HG03457 (cell line): ENCODE measurements around the gene SUPT5H.
A peak's percentile ranks its signal among the peaks of the same experiment; 100 is the strongest.

Experiments
- ATAC-seq: cut with Tn5 transposase; IDR thresholded peaks from one replicate; pipeline ENCODE4 v1.9.1; 2021; ENCODE audit warnings: moderate number of reproducible peaks; ENCODE audit not compliant: unreplicated experiment

SUPT5H gene

DNA sequence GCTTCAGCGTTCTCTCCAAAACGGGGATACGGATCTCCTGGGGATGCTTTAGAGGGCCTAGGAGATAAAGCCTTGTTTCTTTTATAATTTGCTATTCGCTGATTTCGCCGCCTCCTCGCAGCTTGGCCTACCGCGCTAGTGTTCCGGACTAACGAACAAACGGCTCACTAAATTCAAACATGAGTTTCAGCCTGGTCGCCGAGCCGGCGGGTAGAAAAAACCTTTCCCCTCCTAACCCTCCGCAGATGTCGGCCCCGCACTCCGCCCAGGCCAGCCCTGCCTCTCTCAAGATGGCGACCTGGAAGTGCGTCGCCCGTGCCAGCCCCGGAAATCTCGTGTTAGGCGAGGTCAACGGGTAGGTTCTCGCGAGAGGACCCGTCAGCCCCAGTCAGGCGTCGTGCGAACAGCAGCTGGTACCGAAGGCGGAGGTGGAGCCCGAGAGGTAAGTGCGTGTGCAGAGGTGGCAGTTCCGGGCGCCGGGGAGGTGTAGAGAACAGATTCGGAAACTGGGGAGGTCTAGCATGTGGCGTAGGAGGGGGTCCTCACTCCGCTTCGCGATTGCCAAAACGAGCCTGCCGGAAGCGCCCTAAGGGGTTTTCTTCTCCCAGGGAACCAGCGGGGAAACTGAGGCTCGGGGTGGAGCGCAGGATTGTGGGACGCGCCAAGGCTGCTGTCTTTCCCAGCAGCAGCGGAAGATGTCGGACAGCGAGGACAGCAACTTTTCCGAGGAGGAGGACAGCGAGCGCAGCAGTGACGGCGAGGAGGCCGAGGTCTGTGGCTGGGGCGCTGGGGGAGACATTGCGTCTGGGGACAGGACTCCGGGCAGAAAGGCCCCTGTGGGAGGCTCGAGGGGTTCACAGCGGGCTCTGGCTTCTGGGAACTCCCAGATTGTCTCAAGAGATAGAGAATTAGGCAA, at the start of gene SUPT5H:
TSS of gene SUPT5H (plus strand) at position 387 of the 916 bp plus-strand sequence. CDS start at position 696, 309 bp downstream.
- peak; percentile 67 for ATAC-seq

DNA sequence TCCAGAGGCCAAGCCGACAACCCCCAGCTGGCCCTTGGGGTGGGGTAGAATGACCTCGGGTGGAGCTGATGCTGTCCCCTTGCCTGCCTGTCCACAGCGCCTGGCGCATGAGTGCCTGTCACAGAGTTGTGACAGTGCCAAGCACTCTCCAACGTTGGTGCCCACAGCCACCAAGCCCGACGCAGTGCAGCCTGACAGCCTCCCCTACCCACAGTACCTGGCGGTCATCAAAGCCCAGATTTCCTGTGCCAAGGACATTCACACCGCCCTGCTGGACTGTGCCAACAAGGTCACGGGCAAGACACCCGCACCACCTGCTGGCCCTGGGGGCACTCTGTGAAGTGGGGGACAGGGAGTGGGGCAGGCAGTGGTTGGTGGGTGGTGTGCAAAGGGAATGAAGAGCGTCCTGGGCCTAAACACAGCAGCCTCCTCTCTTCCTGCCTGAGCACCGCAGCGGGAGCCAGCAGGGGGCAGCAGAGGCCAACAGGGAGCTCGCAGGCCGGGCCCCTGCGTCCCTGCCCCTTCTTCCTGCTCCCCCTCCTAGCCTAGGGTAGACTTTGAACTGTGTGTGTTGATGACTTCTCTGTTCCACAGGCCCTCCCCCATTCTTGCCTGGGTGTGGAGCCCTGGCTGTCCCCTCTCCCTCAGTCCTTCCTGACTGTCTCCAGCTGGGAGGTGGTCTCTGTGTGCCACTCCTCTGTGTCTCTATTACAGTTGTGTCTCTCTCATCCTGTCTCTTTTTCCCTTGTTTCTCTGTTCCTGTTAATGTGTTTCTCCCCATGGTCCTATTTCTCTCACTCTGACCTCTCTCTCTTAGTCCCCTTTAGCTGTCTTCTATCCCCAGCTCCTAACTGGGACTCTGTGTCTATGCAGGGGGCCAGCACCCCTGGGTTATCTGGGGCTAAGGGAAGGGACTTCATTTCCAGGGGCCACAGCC, 47.8 kb upstream of the SUPT5H start:
- ATAC-seq = no peak

DNA sequence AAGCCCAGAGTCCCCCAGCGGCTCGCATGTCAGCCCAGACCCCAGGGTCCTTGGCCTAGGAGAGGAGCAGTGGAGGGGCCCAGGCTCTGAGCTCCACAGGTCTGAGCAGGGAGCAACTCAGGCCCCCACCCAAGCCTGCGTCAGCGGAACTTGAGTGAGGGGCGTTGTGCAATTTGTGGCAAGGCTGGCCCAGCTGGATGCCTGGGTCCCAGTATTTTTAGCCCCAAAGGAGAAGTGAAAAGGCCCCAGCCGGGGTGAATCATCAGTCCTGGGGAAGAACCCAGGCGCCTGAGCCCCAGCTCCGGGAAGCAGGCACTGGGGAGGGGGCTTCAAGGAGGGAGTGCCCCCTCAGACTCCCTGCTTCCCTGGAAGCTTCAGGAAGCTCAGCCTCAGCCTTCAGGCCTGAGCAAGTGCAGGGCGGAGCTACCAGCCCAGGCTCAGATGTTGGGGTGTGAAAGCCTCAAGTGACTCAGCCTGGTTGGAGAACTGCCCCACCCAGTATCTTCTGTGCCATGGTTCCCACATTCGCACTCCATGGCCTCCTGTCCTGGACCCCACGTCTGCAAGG, 47.0 kb upstream of the SUPT5H start:
- no peak for ATAC-seq

DNA sequence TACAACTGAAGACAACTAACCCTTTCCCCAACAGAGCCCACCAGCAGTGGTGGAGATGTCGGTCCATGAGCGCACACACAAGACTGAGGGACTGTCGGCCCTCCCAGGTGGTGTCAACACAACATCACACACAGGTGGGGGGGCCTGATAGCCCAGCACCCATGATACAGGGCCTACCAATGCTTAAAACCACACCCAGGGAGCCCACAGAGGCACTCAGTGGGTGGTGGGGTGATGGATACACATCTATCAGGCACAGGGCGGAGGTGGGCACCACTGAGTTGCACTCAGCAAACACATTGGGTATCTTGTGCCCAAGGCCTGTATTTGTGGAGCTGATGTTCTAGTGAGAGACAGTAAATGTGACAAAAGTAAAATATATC, 45.7 kb upstream of the SUPT5H start:
- ATAC-seq = no peak

DNA sequence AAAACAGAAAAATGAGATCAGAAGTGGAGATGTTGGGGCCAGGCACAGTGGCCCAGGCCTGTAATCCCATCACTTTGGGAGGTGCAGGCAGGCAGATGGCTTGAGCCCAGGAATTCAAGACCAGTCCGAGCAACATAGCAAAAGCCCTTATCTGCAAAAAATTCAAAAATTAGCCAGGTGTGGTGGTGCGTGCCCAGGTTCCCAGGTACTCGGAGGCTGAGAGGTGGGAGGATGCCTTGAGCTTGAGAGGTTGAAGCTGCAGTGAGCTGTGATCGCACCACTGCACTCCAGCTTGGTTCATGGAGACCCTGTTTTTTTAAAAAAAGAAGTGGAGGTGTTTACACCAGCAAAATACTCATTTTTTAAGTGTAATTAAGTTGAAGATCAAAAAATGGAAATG, 45.3 kb upstream of the SUPT5H start:
- ATAC-seq = no peak

DNA sequence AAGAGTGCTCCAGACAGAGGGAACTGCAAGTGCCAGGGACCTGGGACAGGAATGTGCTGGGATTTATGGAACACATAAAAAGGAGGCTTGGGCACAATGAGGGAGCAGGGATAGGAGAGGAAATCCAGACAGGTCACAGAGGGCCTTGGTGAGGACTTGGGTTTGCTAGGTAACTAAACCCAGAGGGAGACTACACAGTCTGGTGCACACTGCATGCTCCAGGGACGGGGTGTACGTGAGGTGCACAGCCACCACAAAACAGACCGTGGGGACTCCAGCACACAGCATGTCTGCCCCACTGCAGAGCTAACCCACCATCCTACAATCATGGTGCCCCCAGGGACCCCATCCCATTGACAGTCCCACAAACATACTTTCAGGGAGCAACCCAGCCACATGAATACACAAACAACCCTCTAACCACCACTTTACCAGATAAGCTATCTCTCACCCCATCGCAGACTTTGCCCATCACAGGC, 44.3 kb upstream of the SUPT5H start:
- no peak for ATAC-seq

DNA sequence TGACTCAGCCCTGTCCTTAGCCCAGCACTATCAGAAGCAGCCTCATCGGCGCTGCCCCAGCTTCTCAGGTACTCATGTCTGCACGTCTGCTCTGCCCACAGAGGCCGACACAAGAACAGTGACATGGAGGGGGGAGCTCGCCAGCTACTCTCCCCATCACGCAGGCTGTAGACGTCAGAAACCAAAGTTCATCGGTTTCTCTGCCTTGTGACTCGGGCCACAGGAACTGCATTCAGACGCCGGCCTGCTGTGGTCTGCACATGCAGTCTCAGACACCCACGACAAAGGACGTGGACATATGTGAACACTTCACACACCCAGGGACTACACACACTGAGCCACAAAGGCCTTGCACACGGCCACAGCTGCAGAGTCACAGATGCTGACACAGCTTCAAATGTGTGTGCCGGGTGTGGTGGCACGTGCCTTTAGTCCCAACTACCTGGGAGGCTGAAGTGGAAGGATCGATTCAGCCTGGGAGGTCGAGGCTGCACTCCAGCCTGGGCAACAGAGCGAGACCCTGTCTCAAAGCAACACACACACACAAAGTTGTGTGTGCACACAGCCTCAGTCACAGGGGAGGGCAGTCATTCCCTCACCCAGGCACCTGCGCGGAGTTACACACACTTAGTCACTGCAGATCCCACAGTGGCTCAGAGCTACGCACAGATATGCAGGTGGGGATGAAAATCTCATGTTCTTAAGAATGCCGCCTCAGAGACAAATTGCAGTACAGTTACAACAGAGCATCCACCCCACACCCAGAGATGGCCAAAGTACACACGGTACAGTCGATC, 43.6 kb upstream of the SUPT5H start:
- no peak for ATAC-seq

DNA sequence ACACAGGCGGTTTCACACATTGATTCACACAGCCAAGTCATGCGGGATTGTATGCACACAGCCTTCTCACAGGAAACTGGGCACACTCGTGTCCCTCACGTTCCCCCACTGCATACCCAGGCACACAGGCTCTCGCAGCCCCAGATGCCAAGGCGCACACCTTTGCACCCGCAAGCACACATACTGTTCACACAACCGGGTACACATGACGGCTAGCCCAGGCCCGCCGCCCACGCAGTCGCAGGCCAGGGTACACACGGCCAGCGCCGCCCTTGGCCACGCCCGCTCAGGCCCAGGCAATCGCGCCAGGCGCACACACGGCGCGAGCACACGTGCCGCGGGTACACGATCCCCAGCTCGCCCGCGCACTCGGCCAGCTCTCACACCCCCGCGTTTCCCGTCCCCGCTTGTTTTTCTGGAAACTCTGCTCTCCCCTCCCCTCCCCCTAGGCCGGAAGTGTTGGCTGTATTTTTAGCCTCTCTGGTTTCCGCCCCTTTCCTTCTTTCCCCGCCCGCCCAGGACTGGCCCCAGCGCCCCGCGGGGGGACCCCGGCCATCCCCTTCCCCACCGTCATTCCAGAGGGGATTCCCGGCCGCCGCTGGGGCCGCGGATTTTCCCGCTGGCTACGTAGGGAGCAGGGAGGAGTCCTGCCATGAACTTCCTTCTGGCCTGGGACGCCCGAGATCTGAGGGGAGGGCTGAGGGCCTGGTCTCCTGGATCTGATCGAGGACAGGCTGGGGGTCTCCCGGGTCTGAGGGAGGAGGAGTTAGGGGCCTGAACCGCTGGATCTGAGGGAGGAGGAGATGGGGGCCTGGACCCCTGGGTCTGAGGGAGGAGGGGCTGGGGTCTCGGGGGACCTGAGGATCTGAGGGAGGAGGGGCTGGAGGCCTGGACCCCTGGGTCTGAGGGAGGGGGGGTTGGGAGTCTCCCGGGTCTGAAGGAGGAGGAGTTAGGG, 42.8 kb upstream of the SUPT5H start:
- ATAC-seq = no peak

DNA sequence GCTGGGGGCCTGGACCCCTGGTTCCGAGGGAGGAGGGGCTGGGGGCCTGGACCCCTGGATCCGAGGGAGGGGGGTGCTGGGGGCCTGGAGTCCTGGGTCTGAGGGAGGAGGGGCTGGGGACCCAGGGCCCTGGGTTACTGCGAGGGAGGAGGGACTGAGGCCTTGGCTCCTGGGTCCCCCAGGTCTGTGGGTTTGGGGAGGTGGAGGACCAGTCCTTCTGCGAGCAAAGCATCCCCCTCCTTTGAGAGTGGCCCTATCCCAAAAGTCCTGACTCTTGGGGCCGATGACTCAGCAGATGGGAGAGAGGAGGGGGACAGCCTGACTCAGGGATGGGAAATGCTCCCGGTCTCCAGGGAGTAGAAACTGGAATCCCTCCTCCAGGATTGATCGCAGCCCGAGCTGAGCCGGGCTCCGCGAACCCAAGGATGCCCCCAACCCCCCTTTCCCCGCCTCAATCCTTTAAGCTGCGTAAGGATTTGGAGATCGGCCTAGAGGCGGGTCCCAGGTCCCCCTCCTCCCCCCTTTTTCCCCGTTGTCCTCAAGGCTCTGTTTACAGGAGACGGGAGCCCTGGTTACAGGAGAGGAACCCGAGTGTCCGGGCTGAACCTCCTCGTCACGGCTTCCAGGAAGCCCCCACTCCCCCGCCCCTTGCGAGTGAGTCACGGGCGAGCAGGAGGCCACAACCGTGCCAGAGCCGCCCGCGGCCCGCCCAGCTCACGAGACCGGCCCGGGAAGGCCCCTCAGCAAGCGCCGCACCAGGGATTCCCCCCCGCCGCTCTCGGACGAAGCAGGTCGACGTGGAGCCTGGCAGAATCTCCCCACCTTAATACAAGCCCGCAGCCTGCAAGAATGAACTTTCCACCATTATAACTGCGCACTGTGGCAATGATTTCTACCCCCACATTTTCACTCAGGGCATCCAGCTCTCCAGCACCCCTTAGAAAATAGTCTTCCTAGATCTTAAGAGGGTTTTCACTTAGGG, 41.8 kb upstream of the SUPT5H start:
- peak; percentile 27 for ATAC-seq

DNA sequence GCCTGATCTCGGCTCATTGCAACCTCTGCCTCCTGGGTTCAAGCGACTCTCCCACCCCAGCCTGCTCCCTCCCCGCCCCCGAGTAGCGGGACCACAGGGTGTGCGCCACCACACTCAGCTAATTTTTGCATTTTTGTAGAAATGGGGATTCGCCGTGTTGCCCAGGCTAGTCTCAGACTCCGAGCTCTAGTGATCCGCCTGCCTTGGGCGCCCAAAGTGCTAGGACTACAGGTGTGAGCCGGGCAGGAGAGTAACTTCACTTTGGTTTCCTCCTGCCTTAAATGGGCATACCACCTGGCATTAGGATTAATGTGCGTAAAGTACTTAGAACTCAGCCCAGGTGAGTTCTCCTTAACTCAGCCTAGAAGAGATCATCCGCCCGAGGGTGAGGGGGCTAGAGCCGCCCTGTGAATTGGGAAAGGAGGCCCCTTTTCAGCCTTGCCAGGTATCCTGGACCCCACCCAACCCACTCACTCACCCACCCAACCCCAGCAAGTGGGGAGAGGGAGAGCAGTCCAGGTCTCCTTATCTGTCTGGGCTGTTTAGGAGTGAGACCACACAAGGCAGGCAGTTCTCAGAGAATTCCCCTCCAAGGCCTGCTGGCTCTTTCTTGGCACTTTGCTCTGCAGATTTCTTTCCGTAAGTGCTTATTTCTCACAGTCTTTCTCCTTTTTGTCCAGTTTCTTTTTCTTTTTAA, 40.0 kb upstream of the SUPT5H start:
- ATAC-seq = no peak

DNA sequence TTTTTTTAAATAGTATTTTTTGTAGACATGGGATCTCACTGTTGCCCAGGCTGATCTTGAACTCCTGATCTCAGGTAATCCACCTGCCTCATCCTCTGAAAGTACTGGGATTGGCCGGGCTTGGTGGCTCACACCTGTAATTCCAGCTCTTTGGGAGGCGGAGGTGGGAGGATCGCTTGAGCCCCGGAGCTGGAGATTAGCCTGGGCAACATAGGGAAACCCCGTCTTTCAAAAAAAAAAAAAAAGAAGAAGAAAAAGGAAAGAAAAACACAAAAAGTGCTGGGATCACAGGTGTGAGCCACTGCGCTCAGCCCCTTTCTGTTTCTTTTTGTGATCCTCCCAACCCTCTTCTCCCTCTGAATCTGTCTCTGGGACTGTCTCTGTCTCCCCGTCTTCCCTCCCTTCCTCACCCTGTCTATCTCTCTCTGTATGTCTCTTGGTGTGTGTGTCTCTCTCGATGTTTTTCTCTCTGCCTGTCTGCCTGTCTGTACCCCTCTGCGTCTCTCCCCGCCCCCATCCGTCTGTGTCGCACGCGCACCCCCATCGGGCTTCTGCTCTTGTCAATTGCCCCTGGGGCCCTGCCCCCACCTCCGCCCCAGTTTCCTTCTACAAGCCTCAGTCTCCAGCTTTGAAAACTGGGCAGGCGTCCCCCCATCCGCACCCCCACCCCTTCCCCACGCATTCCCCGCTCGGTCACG, 39.3 kb upstream of the SUPT5H start:
- no peak for ATAC-seq

DNA sequence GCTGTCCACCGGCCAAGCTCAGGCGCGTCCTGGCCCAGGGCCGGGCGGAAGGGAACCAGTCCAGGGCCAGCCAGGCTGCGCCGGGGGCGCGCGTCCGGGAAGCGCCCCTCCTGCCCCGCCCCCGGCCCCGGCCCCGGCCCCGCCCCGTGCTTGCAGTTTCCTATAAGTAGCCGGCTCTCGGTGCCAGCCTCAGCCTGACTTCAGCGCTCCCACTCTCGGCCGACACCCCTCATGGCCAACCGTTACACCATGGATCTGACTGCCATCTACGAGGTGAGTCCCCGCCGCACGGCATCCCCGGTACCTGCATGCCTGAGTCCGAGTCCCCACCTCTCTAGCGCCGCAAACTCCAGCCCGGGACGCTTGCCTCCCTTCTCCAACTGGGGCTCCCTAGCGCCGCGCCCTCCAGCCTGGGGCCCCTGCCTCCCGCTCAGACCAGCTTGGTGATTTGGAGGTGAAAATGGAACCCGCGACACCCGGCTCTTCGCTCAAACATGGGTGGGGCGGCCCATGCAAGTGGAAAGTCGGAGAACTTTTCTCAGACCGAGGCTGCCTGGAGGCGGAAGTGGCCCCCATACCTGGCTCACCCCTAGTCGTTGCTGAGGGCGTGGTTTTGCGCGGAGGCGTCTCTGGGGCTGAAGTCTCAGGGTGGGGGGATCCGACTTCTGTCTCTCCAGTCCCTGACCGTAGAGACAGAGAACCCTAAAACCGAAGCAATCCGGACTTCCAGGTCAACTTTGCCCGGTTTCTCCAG, 38.5 kb upstream of the SUPT5H start, which contains the start of gene ZFP36:
TSS of gene ZFP36 (plus strand) at position 192 of the 754 bp plus-strand sequence. CDS start at position 250, 58 bp downstream.
- no peak for ATAC-seq

DNA sequence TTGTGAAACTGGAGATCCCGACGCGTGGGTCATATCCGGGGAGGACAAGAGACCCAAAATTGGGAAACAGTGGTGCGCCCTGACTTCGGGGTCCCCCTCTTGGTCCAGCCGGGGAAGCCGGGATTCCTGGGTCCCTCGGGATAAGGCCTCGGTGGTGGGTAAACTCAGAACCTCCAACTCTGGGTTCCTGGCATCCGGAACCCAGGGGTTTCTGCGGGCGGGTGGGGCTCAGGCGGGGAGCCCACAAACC, 38.0 kb upstream of the SUPT5H start:
- no peak for ATAC-seq

DNA sequence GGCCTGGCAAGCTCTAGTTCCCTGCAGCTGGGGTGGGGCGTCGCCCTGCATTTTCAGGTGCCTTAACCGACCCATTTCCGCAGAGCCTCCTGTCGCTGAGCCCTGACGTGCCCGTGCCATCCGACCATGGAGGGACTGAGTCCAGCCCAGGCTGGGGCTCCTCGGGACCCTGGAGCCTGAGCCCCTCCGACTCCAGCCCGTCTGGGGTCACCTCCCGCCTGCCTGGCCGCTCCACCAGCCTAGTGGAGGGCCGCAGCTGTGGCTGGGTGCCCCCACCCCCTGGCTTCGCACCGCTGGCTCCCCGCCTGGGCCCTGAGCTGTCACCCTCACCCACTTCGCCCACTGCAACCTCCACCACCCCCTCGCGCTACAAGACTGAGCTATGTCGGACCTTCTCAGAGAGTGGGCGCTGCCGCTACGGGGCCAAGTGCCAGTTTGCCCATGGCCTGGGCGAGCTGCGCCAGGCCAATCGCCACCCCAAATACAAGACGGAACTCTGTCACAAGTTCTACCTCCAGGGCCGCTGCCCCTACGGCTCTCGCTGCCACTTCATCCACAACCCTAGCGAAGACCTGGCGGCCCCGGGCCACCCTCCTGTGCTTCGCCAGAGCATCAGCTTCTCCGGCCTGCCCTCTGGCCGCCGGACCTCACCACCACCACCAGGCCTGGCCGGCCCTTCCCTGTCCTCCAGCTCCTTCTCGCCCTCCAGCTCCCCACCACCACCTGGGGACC, 37.6 kb upstream of the SUPT5H start:
- no peak for ATAC-seq

DNA sequence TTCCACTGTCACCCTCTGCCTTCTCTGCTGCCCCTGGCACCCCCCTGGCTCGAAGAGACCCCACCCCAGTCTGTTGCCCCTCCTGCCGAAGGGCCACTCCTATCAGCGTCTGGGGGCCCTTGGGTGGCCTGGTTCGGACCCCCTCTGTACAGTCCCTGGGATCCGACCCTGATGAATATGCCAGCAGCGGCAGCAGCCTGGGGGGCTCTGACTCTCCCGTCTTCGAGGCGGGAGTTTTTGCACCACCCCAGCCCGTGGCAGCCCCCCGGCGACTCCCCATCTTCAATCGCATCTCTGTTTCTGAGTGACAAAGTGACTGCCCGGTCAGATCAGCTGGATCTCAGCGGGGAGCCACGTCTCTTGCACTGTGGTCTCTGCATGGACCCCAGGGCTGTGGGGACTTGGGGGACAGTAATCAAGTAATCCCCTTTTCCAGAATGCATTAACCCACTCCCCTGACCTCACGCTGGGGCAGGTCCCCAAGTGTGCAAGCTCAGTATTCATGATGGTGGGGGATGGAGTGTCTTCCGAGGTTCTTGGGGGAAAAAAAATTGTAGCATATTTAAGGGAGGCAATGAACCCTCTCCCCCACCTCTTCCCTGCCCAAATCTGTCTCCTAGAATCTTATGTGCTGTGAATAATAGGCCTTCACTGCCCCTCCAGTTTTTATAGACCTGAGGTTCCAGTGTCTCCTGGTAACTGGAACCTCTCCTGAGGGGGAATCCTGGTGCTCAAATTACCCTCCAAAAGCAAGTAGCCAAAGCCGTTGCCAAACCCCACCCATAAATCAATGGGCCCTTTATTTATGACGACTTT, 36.8 kb upstream of the SUPT5H start:
- ATAC-seq = no peak
